22Rv1 (cell line): Measurements from ENCODE around the gene LTBP1.

Source experiments
- CTCF ChIP-seq: fragments of 450-650 bp; IDR thresholded peaks from 2 replicates; pipeline ENCODE4 v1.5.1; 2017; ENCODE audit warnings: mild to moderate bottlenecking
- ZFX ChIP-seq: fragments of 450-650 bp; IDR thresholded peaks from 2 replicates; pipeline ENCODE4 v1.6.1; 2017; ENCODE audit warnings: antibody characterized with exemption, borderline replicate concordance

- TF ChIP-seq CTCF: no peak
- TF ChIP-seq ZFX: no peak
These were observed 83.6 kb downstream of the LTBP1 start for GRCh38 chr2:33030326-33030725.
